Gastrocnemius medialis (tissue), 4 donors: Measurements from ENCODE around the gene LRIG1. TPM values are rescaled to one million over a fixed set of nuclear protein-coding genes. Genes with fewer than 3 reads are reported as not detected.

Source experiments
- ATAC-seq, 2 donors: fragments of 150-250 bp; one replicate each; pipeline ENCODE4 v1.9.1; 2016
- DNase-seq, 2 donors: peaks; one replicate each; pipeline ENCODE4 v3.0.0-alpha.2; 2019
- H3K27ac ChIP-seq, 4 donors: fragments of 200-600 bp; sonication (generic); 1 replicate in 1 of 4; 2 replicates in 3 of 4; pipeline ENCODE4 v1.5.1; 2016 to 2018; ENCODE audit warnings: mild to moderate bottlenecking in 2 of 4, moderate library complexity in 1 of 4
- H3K27me3 ChIP-seq, 3 donors: fragments of 200-600 bp; sonication (generic) in 2 of 3; 1 replicate in 1 of 3; 2 replicates in 2 of 3; pipeline versions ENCODE4 v1.5.1 to v1.6.0; 2016 to 2019; ENCODE audit warnings: mild to moderate bottlenecking in 1 of 3, moderate library complexity in 1 of 3
- H3K36me3 ChIP-seq, 2 donors: fragments of 200-600 bp; sonication (generic) in 1 of 2; one replicate each; pipeline ENCODE4 v1.5.1; 2017 to 2018
- H3K4me1 ChIP-seq, 2 donors: fragments of 200-600 bp; sonication (generic) in 1 of 2; one replicate each; pipeline ENCODE4 v1.5.1; 2016 to 2017; ENCODE audit warnings: mild to moderate bottlenecking in 2 of 2
- H3K4me3 ChIP-seq, 4 donors: fragments of 200-600 bp; sonication (generic) in 3 of 4; 1 replicate in 1 of 4; 2 replicates in 3 of 4; pipeline ENCODE4 v1.5.1; 2016 to 2019; ENCODE audit warnings: mild to moderate bottlenecking in 2 of 4
- H3K9me3 ChIP-seq, 3 donors: fragments of 200-600 bp; sonication (generic) in 2 of 3; 1 replicate in 1 of 3; 2 replicates in 2 of 3; pipeline ENCODE4 v1.5.1; 2016 to 2019
- POLR2A ChIP-seq, 2 donors: fragments of 450-650 bp; IDR thresholded peaks; one replicate each; pipeline ENCODE4 v1.6.1; 2017; ENCODE audit warnings: antibody characterized with exemption in 2 of 2, mild to moderate bottlenecking in 2 of 2, moderate library complexity in 2 of 2
- in situ Hi-C, 4 donors: fragments of 200-750 bp; cut with MboI; loops; one replicate each; pipeline versions ENCODE4 v1.15.0 to v1.8.0; 2017; ENCODE audit warnings: low sequenced_read_pairs in 4 of 4
- intact Hi-C: fragments of 100-400 bp; cut with DNase I; formaldehyde crosslinking; loops from one replicate; pipeline ENCODE4 v1.15.1; 2023; ENCODE audit warnings: low total_unique reads
- total RNA-seq, 4 donors: library from RNA; depleted of rRNA; stranded (reverse); fragments of >200 nt; gene quantifications; one replicate each; pipeline versions ENCODE4 v1.1.0 to v1.2.3, GENCODE V29; 2016
- TF ChIP-seq, protein P1 (sequence below), 5 experiments: fragments of 450-650 bp in 3 of 5; fragments of 200-600 bp in 2 of 5; sonication (generic) in 2 of 5; IDR thresholded peaks in 4 of 5; conservative IDR thresholded peaks in 1 of 5; 1 replicate in 4 of 5; 2 replicates in 1 of 5; pipeline ENCODE4 v1.5.1; 2016 to 2019; ENCODE audit warnings: antibody characterized with exemption in 5 of 5, mild to moderate bottlenecking in 3 of 5, moderate library complexity in 3 of 5

LRIG1 gene
- total RNA-seq, 4 donors from 2014 or later, result 45.3 to 103 (median 58.6) TPM

DNA sequence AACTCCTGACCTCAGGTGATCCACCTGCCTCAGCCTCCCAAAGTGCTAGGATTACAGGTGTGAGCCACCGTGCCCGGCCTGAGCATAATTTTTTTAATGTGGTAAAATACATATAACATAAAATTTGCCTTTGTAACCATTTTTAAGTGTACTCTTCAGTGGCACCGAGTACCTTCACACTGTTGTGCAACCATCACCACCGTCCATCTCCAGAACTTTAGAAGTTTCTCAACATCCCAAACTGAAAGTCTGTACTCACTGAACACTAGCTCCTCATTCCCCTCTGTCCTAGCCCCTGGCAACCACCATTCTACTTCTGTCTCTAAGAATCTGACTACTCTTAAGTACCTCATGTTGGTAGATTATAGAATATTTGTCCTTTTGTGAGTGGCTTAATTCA lies 35.2 kb downstream of the LRIG1 start:
- H3K27ac ChIP-seq, result no peak overlapping the region
- in situ Hi-C loops, result no loop called here
- intact Hi-C loops, result no loop called here
- DNase-seq (no peak), ATAC-seq (peak in 1 of 2 donors; percentile 31)
- H3K36me3 ChIP-seq, result peaks cover 0 to 5% of the 10 kb centered on the region in 2 donors
- TF ChIP-seq, protein P1, sequence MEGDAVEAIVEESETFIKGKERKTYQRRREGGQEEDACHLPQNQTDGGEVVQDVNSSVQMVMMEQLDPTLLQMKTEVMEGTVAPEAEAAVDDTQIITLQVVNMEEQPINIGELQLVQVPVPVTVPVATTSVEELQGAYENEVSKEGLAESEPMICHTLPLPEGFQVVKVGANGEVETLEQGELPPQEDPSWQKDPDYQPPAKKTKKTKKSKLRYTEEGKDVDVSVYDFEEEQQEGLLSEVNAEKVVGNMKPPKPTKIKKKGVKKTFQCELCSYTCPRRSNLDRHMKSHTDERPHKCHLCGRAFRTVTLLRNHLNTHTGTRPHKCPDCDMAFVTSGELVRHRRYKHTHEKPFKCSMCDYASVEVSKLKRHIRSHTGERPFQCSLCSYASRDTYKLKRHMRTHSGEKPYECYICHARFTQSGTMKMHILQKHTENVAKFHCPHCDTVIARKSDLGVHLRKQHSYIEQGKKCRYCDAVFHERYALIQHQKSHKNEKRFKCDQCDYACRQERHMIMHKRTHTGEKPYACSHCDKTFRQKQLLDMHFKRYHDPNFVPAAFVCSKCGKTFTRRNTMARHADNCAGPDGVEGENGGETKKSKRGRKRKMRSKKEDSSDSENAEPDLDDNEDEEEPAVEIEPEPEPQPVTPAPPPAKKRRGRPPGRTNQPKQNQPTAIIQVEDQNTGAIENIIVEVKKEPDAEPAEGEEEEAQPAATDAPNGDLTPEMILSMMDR (IDR thresholded peaks at IDR 0.05 in 4 of 5, conservative IDR thresholded peaks at IDR 0.05 in 1 of 5), result no peak
- TF ChIP-seq POLR2A (IDR thresholded peaks at IDR 0.05), result no peak
- H3K9me3 ChIP-seq, result no peaks in the 10 kb centered on the region
- no peak overlapping the region for H3K4me3 ChIP-seq
- H3K4me1 ChIP-seq, result peaks cover 45% of the 10 kb centered on the region in 2 donors
- H3K27me3 ChIP-seq, result no peaks in the 10 kb centered on the region

DNA sequence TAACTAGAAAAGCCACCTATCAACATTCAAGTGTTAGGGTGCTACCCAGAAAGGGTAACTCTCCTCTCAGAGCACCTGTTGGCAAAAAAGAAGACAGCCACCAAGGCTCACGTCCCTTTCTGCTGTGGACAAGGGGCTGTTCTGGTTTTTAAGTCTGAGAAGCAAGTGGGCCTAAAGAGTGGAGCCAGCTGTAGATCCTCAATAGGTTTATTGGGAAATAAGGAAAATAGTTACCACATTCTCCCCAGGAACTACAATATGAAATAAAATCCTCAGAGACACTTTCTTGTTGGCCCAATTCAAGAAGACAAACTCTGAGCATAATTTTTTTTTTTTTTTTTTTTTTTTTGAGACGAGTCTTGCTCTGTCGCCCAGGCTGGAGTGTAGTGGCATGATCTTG lies 35.8 kb downstream of the LRIG1 start:
- Histone ChIP-seq H3K9me3 (no peaks in the 10 kb centered on the region), H3K4me1 (peaks cover 45% of the 10 kb centered on the region in 2 donors)

DNA sequence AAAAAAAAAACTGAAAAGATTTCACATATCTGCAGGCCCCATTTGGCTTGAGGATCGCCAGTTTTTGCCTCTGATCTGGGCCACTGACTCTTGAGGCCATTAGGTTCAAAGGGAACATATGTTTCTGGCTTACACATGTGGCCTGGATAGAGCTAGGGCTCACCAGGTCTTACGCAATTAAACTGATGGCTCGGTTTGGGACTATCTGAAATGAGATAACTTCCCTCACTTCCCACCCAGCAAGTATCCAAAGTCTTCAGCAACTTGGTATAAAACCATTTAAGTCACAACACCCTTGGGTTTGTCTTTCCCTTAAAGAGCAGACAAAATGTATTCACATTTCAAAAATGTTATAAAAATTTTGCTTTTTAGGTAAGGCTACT lies 36.3 kb downstream of the LRIG1 start:
- intact Hi-C loops (no loop called here), in situ Hi-C loops (no loop called here)
- no peak for TF ChIP-seq POLR2A (IDR thresholded peaks at IDR 0.05)
- TF ChIP-seq, protein P1 (IDR thresholded peaks at IDR 0.05 in 4 of 5, conservative IDR thresholded peaks at IDR 0.05 in 1 of 5), result no peak
- DNase-seq (no peak), ATAC-seq (peak; percentile 61 to 70)
- Histone ChIP-seq H3K4me3 (no peak overlapping the region), H3K27ac (peak overlapping the region; percentile 26 to 40 (median 34)), H3K27me3 (no peaks in the 10 kb centered on the region), H3K36me3 (peaks cover 0 to 9% of the 10 kb centered on the region in 2 donors), H3K9me3 (no peaks in the 10 kb centered on the region), H3K4me1 (peaks cover 45% of the 10 kb centered on the region in 2 donors)

More for the DNA sequence above, 35.8 kb downstream of the LRIG1 start:
- H3K4me3 ChIP-seq, result no peak overlapping the region
- TF ChIP-seq, protein P1 (IDR thresholded peaks at IDR 0.05 in 4 of 5, conservative IDR thresholded peaks at IDR 0.05 in 1 of 5), result no peak
- TF ChIP-seq POLR2A (IDR thresholded peaks at IDR 0.05), result no peak
- H3K27ac ChIP-seq, result peak overlapping the region; percentile 26 to 40 (median 34)
- no peak for DNase-seq
- no peak for ATAC-seq
- H3K27me3 ChIP-seq, result no peaks in the 10 kb centered on the region
- in situ Hi-C loops, result no loop called here
- H3K36me3 ChIP-seq, result peaks cover 0 to 8% of the 10 kb centered on the region in 2 donors
- intact Hi-C loops, result no loop called here

DNA sequence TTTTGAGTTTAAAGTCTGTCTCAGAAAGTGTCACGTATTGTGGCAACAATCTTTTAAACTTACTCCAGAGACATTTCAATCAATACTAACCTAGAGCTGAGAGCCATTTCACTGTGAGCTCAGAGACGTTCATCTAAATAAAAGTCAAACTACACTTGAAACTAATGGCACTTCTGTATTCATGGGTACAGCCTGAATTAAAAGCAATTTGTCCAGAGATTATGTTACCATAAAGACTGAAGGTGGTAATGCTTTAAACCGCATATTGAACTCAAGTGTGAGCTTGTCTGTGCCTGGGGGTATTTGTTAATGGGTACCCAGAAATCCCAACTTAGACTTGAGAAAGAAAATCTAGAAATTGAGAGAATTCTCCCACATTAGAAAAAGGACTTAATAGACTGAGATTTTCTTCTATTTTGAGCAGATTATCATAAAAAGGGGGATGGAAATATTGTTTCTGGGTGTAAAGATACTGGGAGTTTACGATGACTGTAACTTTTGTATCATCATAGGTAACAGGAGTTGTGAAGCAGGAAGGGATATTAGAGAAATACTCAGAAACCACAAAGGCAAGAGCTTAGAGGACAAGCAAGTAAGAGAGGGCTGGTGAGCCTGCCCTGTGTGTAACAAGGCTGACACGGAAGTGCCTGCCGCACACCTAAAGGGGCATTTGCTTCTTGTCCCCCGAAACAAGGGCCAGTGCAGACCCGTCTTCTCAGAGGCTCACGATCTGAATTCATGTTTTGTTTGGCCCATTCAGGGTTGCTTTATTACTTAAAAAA lies 36.9 kb downstream of the LRIG1 start:
- peaks cover 0 to 9% of the 10 kb centered on the region in 2 donors for H3K36me3 ChIP-seq
- DNase-seq (no peak), ATAC-seq (no peak)
- intact Hi-C loops, result no loop called here
- TF ChIP-seq, protein P1 (IDR thresholded peaks at IDR 0.05 in 4 of 5, conservative IDR thresholded peaks at IDR 0.05 in 1 of 5), result no peak
- no peak for TF ChIP-seq POLR2A (IDR thresholded peaks at IDR 0.05)
- H3K4me1 ChIP-seq, result peaks cover 40 to 45% of the 10 kb centered on the region in 2 donors
- in situ Hi-C loops, result no loop called here
- peak overlapping the region in 2 of 4 donors; percentile 33 to 40 for H3K27ac ChIP-seq
- no peak overlapping the region for H3K4me3 ChIP-seq
- H3K27me3 ChIP-seq, result no peaks in the 10 kb centered on the region
- H3K9me3 ChIP-seq, result no peaks in the 10 kb centered on the region
